Fibroblast of villous mesenchyme (primary cell): ENCODE data around the gene THAP8. TPM values are rescaled to one million over a fixed set of nuclear protein-coding genes. Genes with fewer than 3 reads are reported as not detected.
"Not testable (repeated sequence)": the region's sequence is repeated elsewhere in the genome, so short reads cannot be mapped to it uniquely, and the experiment has no call there.

ENCODE experiments used
- DNase-seq: peaks from one replicate; pipeline ENCODE4 v3.0.0-alpha.2; 2010; ENCODE audit warnings: low read depth
- H3K4me3 ChIP-seq: 2 replicates; pipeline ENCODE4 v1.5.1; 2011; ENCODE audit warnings: low read depth, mild to moderate bottlenecking, low read length
- CTCF ChIP-seq: IDR thresholded peaks from 2 replicates; pipeline ENCODE4 v1.5.1; 2012; ENCODE audit warnings: low read depth, mild to moderate bottlenecking, low read length; ENCODE audit not compliant: insufficient read depth
- total RNA-seq: library from RNA; depleted of rRNA; stranded (reverse); fragments of >200 nt; gene quantifications from 2 replicates; pipeline ENCODE4 v1.2.3, GENCODE V29; 2012

Gene THAP8
- total RNA-seq, 1 donor, result 4.3 TPM

GRCh38 chr19:36072081-36072480, 18.0 kb upstream of the THAP8 start:
- no peak for TF ChIP-seq CTCF
- no peak overlapping the region for H3K4me3 ChIP-seq
- no peak for DNase-seq

- H3K4me3 ChIP-seq, DNase-seq: not testable (repeated sequence)
These were observed 14.9 kb upstream of the THAP8 start for GRCh38 chr19:36068810-36069499.

- DNase-seq, result no peak
- TF ChIP-seq CTCF, result no peak
- H3K4me3 ChIP-seq, result no peak overlapping the region
These were observed 13.6 kb upstream of the THAP8 start for GRCh38 chr19:36067681-36068080.

- H3K4me3 ChIP-seq, result no peak overlapping the region
- DNase-seq, result no peak
- TF ChIP-seq CTCF, result no peak
These were observed 10.7 kb upstream of the THAP8 start for GRCh38 chr19:36064826-36065225.

GRCh38 chr19:36061367-36061766, 7.3 kb upstream of the THAP8 start:
- DNase-seq, result no peak
- no peak overlapping the region for H3K4me3 ChIP-seq
- TF ChIP-seq CTCF, result no peak

- TF ChIP-seq CTCF, result peak; percentile 81
- H3K4me3 ChIP-seq, result no peak overlapping the region
- DNase-seq, result peak; percentile 72
These were observed 6.3 kb upstream of the THAP8 start for GRCh38 chr19:36060430-36060829.

- H3K4me3 ChIP-seq, result no peak overlapping the region
- no peak for TF ChIP-seq CTCF
- DNase-seq, result no peak
These were observed 5.3 kb upstream of the THAP8 start for GRCh38 chr19:36059180-36059910.
